PC-3 (cell line): Measurements from ENCODE around the gene ARHGDIB.

Source experiments
- EZH2 ChIP-seq: fragments of 300-600 bp; sonication (generic); IDR thresholded peaks from one replicate; pipeline ENCODE4 v1.6.1; 2017; ENCODE audit warnings: antibody characterized with exemption, mild to moderate bottlenecking, low read length; ENCODE audit not compliant: unreplicated experiment
- EZH2phosphoT487 ChIP-seq: fragments of 300-600 bp; sonication (generic); IDR thresholded peaks from 2 replicates; pipeline ENCODE4 v1.6.1; 2018; ENCODE audit warnings: mild to moderate bottlenecking, antibody characterized with exemption, low read length, borderline replicate concordance
- TF ChIP-seq, protein P1 (sequence below): fragments of 300-600 bp; sonication (generic); conservative IDR thresholded peaks from 2 replicates; pipeline ENCODE4 v1.5.1; 2017; ENCODE audit warnings: antibody characterized with exemption, low read depth, mild to moderate bottlenecking, low read length

GRCh38 chr12:14907953-14908352 lies 53.4 kb downstream of the ARHGDIB start:
- TF ChIP-seq, protein P1, sequence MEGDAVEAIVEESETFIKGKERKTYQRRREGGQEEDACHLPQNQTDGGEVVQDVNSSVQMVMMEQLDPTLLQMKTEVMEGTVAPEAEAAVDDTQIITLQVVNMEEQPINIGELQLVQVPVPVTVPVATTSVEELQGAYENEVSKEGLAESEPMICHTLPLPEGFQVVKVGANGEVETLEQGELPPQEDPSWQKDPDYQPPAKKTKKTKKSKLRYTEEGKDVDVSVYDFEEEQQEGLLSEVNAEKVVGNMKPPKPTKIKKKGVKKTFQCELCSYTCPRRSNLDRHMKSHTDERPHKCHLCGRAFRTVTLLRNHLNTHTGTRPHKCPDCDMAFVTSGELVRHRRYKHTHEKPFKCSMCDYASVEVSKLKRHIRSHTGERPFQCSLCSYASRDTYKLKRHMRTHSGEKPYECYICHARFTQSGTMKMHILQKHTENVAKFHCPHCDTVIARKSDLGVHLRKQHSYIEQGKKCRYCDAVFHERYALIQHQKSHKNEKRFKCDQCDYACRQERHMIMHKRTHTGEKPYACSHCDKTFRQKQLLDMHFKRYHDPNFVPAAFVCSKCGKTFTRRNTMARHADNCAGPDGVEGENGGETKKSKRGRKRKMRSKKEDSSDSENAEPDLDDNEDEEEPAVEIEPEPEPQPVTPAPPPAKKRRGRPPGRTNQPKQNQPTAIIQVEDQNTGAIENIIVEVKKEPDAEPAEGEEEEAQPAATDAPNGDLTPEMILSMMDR, result no peak
- TF ChIP-seq EZH2 (no peak), EZH2phosphoT487 (no peak)
